Measurements from ENCODE around the gene REEP1. TPM values are rescaled to one million over a fixed set of nuclear protein-coding genes. Genes with fewer than 3 reads are reported as not detected.
"Not testable (repeated sequence)": the region's sequence is repeated elsewhere in the genome, so short reads cannot be mapped to it uniquely, and the experiment has no call there.

Gene REEP1
- total and polyA plus RNA-seq, 9 of the 15 experiments (the other 6 are each of a cell fraction or from before 2014, with no cell fraction given) = 0.11 to 0.67 (median 0.13) TPM

- H4K20me1 ChIP-seq (replicated peaks; ENCODE audit: control insufficient read depth, insufficient read depth, low read length); H3K9me3 ChIP-seq (replicated peaks; ENCODE audit: control insufficient read depth, insufficient read depth, low read depth, low read length); POLR2A ChIA-PET; DNase-seq (ENCODE audit: extremely low read depth in 1 of 4, low spot score in 3 of 4); H3K9ac ChIP-seq (ENCODE audit: insufficient read depth in 1 of 2, low read depth in 2 of 2, low read length in 2 of 2); H3K4me1 ChIP-seq (replicated peaks in 1 of 2; ENCODE audit: control insufficient read depth in 2 of 2, insufficient read depth in 2 of 2, low read length in 2 of 2); H2AFZ ChIP-seq (ENCODE audit: low read depth, low read length); ATAC-seq; H3K4me3 ChIP-seq; H3K9me1 ChIP-seq (ENCODE audit: control insufficient read depth, insufficient read depth, low read length); H3K4me2 ChIP-seq (ENCODE audit: insufficient read depth, low read length); H3K27ac ChIP-seq (ENCODE audit: extremely low read depth, low read depth, low read length); in situ Hi-C loops (cut with MboI); H3K79me2 ChIP-seq (ENCODE audit: control insufficient read depth, insufficient read depth, low read length); CTCF ChIA-PET (ENCODE audit: low intra/inter-chr PET ratio); BruUV-seq (replicated peaks); H3K36me3 ChIP-seq (ENCODE audit: control insufficient read depth, insufficient read depth, low read length); intact Hi-C loops (cut with micrococcal nuclease): not testable (repeated sequence)
- peak; percentile 65 for FAIRE-seq
- WGBS (ENCODE audit: insufficient coverage, low coverage, missing lambda C conversion rate) = 12% methylated on average over 5 of the region's 5 CpGs
- H3K27me3 ChIP-seq (ENCODE audit: control insufficient read depth in 2 of 2, insufficient read depth in 2 of 2, low read length in 2 of 2) = peaks cover 27 to 38% of the 10 kb centered on the region in 2 experiments; a peak in 4 of 5 replicates
- 0 out of 2 replicates have a peak, but pooled peaks have one; percentile 14 for TF ChIP-seq CREM (IDR thresholded peaks at IDR 0.05; ENCODE audit: low read depth)
- TF ChIP-seq SPI1 (IDR thresholded peaks at IDR 0.05; ENCODE audit: borderline replicate concordance, low read depth, low read length) = peak; percentile 31; the same call in 1 of the 2 replicates
Measured at GRCh38 chr2:86245222-86245621, 92.2 kb downstream of the REEP1 start.

- intact Hi-C loops (cut with micrococcal nuclease) = loop anchor here (5.0 kb wide), 1 partner anchor 52 kb away; no protein-coding TSS in a partner anchor
- ATAC-seq; H2AFZ ChIP-seq (ENCODE audit: low read depth, low read length); H3K4me3 ChIP-seq; FAIRE-seq; H3K4me2 ChIP-seq (ENCODE audit: insufficient read depth, low read length); H3K79me2 ChIP-seq (ENCODE audit: control insufficient read depth, insufficient read depth, low read length); H3K9me3 ChIP-seq (replicated peaks; ENCODE audit: control insufficient read depth, insufficient read depth, low read depth, low read length); H3K9ac ChIP-seq (ENCODE audit: insufficient read depth in 1 of 2, low read depth in 2 of 2, low read length in 2 of 2); H4K20me1 ChIP-seq (replicated peaks; ENCODE audit: control insufficient read depth, insufficient read depth, low read length); H3K27ac ChIP-seq (ENCODE audit: extremely low read depth, low read depth, low read length); DNase-seq (ENCODE audit: extremely low read depth in 1 of 4, low spot score in 3 of 4); BruUV-seq (replicated peaks); H3K4me1 ChIP-seq (replicated peaks in 1 of 2; ENCODE audit: control insufficient read depth in 2 of 2, insufficient read depth in 2 of 2, low read length in 2 of 2); CTCF ChIA-PET (ENCODE audit: low intra/inter-chr PET ratio); POLR2A ChIA-PET; H3K9me1 ChIP-seq (ENCODE audit: control insufficient read depth, insufficient read depth, low read length); H3K36me3 ChIP-seq (ENCODE audit: control insufficient read depth, insufficient read depth, low read length); in situ Hi-C loops (cut with MboI): not testable (repeated sequence)
- WGBS (ENCODE audit: insufficient coverage, low coverage, missing lambda C conversion rate) = 37% methylated on average over 5 of the region's 5 CpGs
- peaks cover 32 to 39% of the 10 kb centered on the region in 2 experiments; a peak in 4 of 5 replicates for H3K27me3 ChIP-seq (ENCODE audit: control insufficient read depth in 2 of 2, insufficient read depth in 2 of 2, low read length in 2 of 2)
Measured at GRCh38 chr2:86244781-86245180, 92.6 kb downstream of the REEP1 start.
